IMR-90 (cell line): ENCODE data around the gene FAM89A. TPM values are rescaled to one million over a fixed set of nuclear protein-coding genes. Genes with fewer than 3 reads are reported as not detected.
A peak's percentile ranks its signal among the peaks of the same experiment; 100 is the strongest.

ENCODE experiments used
- ATAC-seq: fragments of 200-7000 bp; cut with Tn5 transposase; 2 replicates; pipeline ENCODE4 v1.9.1; 2020; ENCODE audit warnings: low read depth, mild to moderate bottlenecking, moderate library complexity
- BruUV-seq: library from RNA; stranded (reverse); fragments of 400-500 nt; replicated peaks from 2 replicates; lab custom pipeline; 2021; lab: Mats Ljungman, UMichigan
- CTCF ChIA-PET: fragments of 300-600 bp; formaldehyde crosslinking; extraction: SDS; loops from one replicate; lab custom pipeline; 2021; ENCODE audit warnings: antibody characterized with exemption; lab: Yijun Ruan, JAX
- POLR2A ChIA-PET: fragments of 300-600 bp; sonication (Branson Sonifier 250); formaldehyde crosslinking; loops from one replicate; lab custom pipeline; 2022; ENCODE audit warnings: antibody characterized with exemption; ENCODE audit not compliant: unreplicated experiment; lab: Charles Lee
- DNase-seq: peaks from one replicate; pipeline ENCODE4 v3.0.0; 2013
- H2AFZ ChIP-seq: replicated peaks from 2 replicates; pipeline ENCODE3; 2013; ENCODE audit warnings: low read length, mild to moderate bottlenecking; ENCODE audit not compliant: poor library complexity
- H2AK5ac ChIP-seq: 2 replicates; pipeline ENCODE4 v1.6.1; 2013; ENCODE audit warnings: low read depth, low read length, inconsistent platforms
- H2AK9ac ChIP-seq: replicated peaks from 2 replicates; pipeline ENCODE3; 2013; ENCODE audit warnings: mild to moderate bottlenecking, low read depth, low read length, moderate library complexity; ENCODE audit not compliant: poor library complexity
- H2BK120ac ChIP-seq: 2 replicates; pipeline ENCODE4 v1.6.1; 2013; ENCODE audit warnings: low read depth, low read length, inconsistent platforms
- H2BK15ac ChIP-seq: 3 replicates; pipeline ENCODE4 v1.6.1; 2013; ENCODE audit warnings: low read depth, low read length, inconsistent platforms
- H2BK20ac ChIP-seq: 2 replicates; pipeline ENCODE4 v1.6.1; 2013; ENCODE audit warnings: low read depth, mild to moderate bottlenecking, inconsistent platforms, low read length, moderate library complexity
- H2BK5ac ChIP-seq: 2 replicates; pipeline ENCODE4 v1.6.1; 2013; ENCODE audit warnings: mild to moderate bottlenecking, low read depth, low read length, inconsistent platforms; ENCODE audit not compliant: poor library complexity, severe bottlenecking
- H3K14ac ChIP-seq: replicated peaks from 2 replicates; pipeline ENCODE4 v1.6.1; 2013; ENCODE audit warnings: low read depth, low read length, inconsistent platforms
- H3K18ac ChIP-seq: 2 replicates; pipeline ENCODE4 v1.6.1; 2013; ENCODE audit warnings: low read depth, low read length, control low read depth
- H3K23ac ChIP-seq: 2 replicates; pipeline ENCODE4 v1.6.1; 2013; ENCODE audit warnings: low read depth, low read length, inconsistent platforms
- H3K27ac ChIP-seq: 2 replicates; pipeline ENCODE4 v1.5.1; 2013; ENCODE audit warnings: mild to moderate bottlenecking, control low read depth, low read length; ENCODE audit not compliant: insufficient read depth
- H3K27me3 ChIP-seq: 2 replicates; pipeline ENCODE4 v1.6.1; 2013; ENCODE audit warnings: low read length; ENCODE audit not compliant: control insufficient read depth, insufficient read depth
- H3K36me3 ChIP-seq: 2 replicates; pipeline ENCODE4 v1.6.1; 2013; ENCODE audit warnings: low read length, mixed read lengths; ENCODE audit not compliant: control insufficient read depth, insufficient read depth
- H3K4ac ChIP-seq: 2 replicates; pipeline ENCODE4 v1.6.1; 2013; ENCODE audit warnings: low read depth, low read length, inconsistent platforms
- H3K4me1 ChIP-seq: 2 replicates; pipeline ENCODE4 v1.6.1; 2013; ENCODE audit warnings: low read length, mixed read lengths; ENCODE audit not compliant: control insufficient read depth, insufficient read depth
- H3K4me2 ChIP-seq: 2 replicates; pipeline ENCODE4 v1.6.1; 2013; ENCODE audit warnings: low read depth, mild to moderate bottlenecking, control low read depth, low read length, moderate library complexity
- H3K4me3 ChIP-seq: 2 replicates; pipeline ENCODE4 v1.5.1; 2013; ENCODE audit warnings: low read depth, mild to moderate bottlenecking, control low read depth, low read length, moderate library complexity; ENCODE audit not compliant: insufficient read depth
- H3K56ac ChIP-seq: 2 replicates; pipeline ENCODE4 v1.6.1; 2013; ENCODE audit warnings: low read length, inconsistent platforms; ENCODE audit not compliant: insufficient read depth; ENCODE audit errors: extremely low read depth
- H3K79me1 ChIP-seq, 2 experiments: 2 replicates each; pipeline ENCODE4 v1.6.1; 2013; ENCODE audit warnings: low read length in 2 of 2, inconsistent platforms in 1 of 2, low read depth in 1 of 2
- H3K9ac ChIP-seq: 2 replicates; pipeline ENCODE4 v1.6.1; 2013; ENCODE audit warnings: low read depth, low read length, control low read depth
- H3K9me1 ChIP-seq: 2 replicates; pipeline ENCODE4 v1.6.1; 2013; ENCODE audit warnings: low read length, inconsistent platforms; ENCODE audit not compliant: insufficient read depth
- H3K9me3 ChIP-seq: 2 replicates; pipeline ENCODE4 v1.6.1; 2013; ENCODE audit warnings: low read length; ENCODE audit not compliant: control insufficient read depth, insufficient read depth
- H4K20me1 ChIP-seq: 2 replicates; pipeline ENCODE4 v1.6.1; 2013; ENCODE audit warnings: low read length, inconsistent platforms; ENCODE audit not compliant: insufficient read depth
- H4K5ac ChIP-seq: 2 replicates; pipeline ENCODE4 v1.6.1; 2013; ENCODE audit warnings: mild to moderate bottlenecking, low read depth, low read length, control low read depth
- H4K8ac ChIP-seq, 2 experiments: 2 replicates each; pipeline ENCODE4 v1.6.1; 2013; ENCODE audit warnings: low read depth in 2 of 2, low read length in 2 of 2, control low read depth in 1 of 2, inconsistent platforms in 1 of 2
- H4K91ac ChIP-seq: 2 replicates; pipeline ENCODE4 v1.6.1; 2013; ENCODE audit warnings: low read depth, low read length, inconsistent platforms; ENCODE audit not compliant: insufficient read depth
- BHLHE40 ChIP-seq: fragments of 150-350 bp; IDR thresholded peaks from 2 replicates; pipeline ENCODE4 v1.6.1; 2016; ENCODE audit warnings: mild to moderate bottlenecking, low read depth, low read length
- CHD1 ChIP-seq: IDR thresholded peaks from 2 replicates; pipeline ENCODE4 v1.6.1; 2012; ENCODE audit warnings: low read depth, low read length, improper control_type of control experiment
- FOS ChIP-seq: fragments of 150-350 bp; IDR thresholded peaks from 2 replicates; pipeline ENCODE4 v1.6.1; 2016; ENCODE audit warnings: low read depth, low read length
- MAFK ChIP-seq: IDR thresholded peaks from 2 replicates; pipeline ENCODE4 v1.6.1; 2012; ENCODE audit warnings: low read depth, low read length, improper control_type of control experiment
- MAZ ChIP-seq: IDR thresholded peaks from 2 replicates; pipeline ENCODE4 v1.6.1; 2012; ENCODE audit warnings: low read depth, mild to moderate bottlenecking, low read length, improper control_type of control experiment, moderate library complexity, borderline replicate concordance
- MXI1 ChIP-seq: IDR thresholded peaks from 2 replicates; pipeline ENCODE4 v1.6.1; 2012; ENCODE audit warnings: low read depth, mild to moderate bottlenecking, low read length, moderate library complexity, borderline replicate concordance
- NFE2L2 ChIP-seq: fragments of 150-350 bp; IDR thresholded peaks from 2 replicates; pipeline ENCODE4 v1.6.1; 2016; ENCODE audit warnings: low read depth, mild to moderate bottlenecking, low read length
- RAD21 ChIP-seq: IDR thresholded peaks from 2 replicates; pipeline ENCODE4 v1.6.1; 2012; ENCODE audit warnings: low read length, improper control_type of control experiment
- RCOR1 ChIP-seq: IDR thresholded peaks from 2 replicates; pipeline ENCODE4 v1.6.1; 2012; ENCODE audit warnings: mild to moderate bottlenecking, low read length, improper control_type of control experiment; ENCODE audit not compliant: insufficient replicate concordance
- RFX5 ChIP-seq: IDR thresholded peaks from 2 replicates; pipeline ENCODE4 v1.8.0; 2012; ENCODE audit warnings: low read depth, mild to moderate bottlenecking, low read length, moderate library complexity
- SMC3 ChIP-seq: fragments of 150-350 bp; IDR thresholded peaks from 2 replicates; pipeline ENCODE4 v1.6.1; 2016; ENCODE audit warnings: low read depth, mild to moderate bottlenecking, antibody characterized with exemption, low read length, moderate library complexity
- WGBS, 2 experiments: methylation state at CpG; one replicate each; pipeline versions ENCODE4 v1.1.5 to v1.1.7; 2013; ENCODE audit warnings: missing lambda C conversion rate in 2 of 2; ENCODE audit not compliant: insufficient read length in 1 of 2; ENCODE audit errors: extremely low coverage in 2 of 2; 5-methylcytosine and 5-hydroxymethylcytosine counted together
- dilution Hi-C: fragments of 300-500 bp; cut with HindIII; formaldehyde crosslinking; loops from one replicate; pipeline ENCODE4 v1.14.3; 2018; ENCODE audit warnings: low sequenced_read_pairs; ENCODE audit not compliant: unreplicated experiment
- in situ Hi-C: fragments of 300-500 bp; cut with MboI; formaldehyde crosslinking; loops from 3 replicates; pipeline ENCODE4 v1.14.3; 2019; ENCODE audit warnings: low sequenced_read_pairs, inconsistent platforms, mixed read lengths
- intact Hi-C: fragments of 100-400 bp; cut with micrococcal nuclease; formaldehyde crosslinking; loops from 2 replicates; pipeline ENCODE4 v1.10.0; 2022
- polyA plus RNA-seq, 3 experiments: library from polyadenylated mRNA; depleted of rRNA; stranded (reverse); fragments of >200 nt; gene quantifications; 2 replicates each; pipeline ENCODE4 v1.2.3, GENCODE V29; 2012; ENCODE audit warnings: low replicate concordance in 1 of 3
- total RNA-seq: library from RNA; depleted of rRNA; stranded (reverse); fragments of >200 nt; gene quantifications from 2 replicates; pipeline ENCODE4 v1.2.3, GENCODE V29; 2012
- TF ChIP-seq, protein P1 (sequence below): fragments of 150-350 bp; IDR thresholded peaks from 2 replicates; pipeline ENCODE4 v1.6.1; 2017; ENCODE audit warnings: mild to moderate bottlenecking, antibody characterized with exemption, low read length, low read depth
- TF ChIP-seq, protein P2 (sequence below): conservative IDR thresholded peaks from 2 replicates; pipeline ENCODE4 v1.5.1; 2012; ENCODE audit warnings: mild to moderate bottlenecking, low read depth, low read length, improper control_type of control experiment
- TF ChIP-seq, protein P3 (sequence below): fragments of 150-350 bp; IDR thresholded peaks from 2 replicates; pipeline ENCODE4 v1.6.1; 2016; ENCODE audit warnings: low read depth, mild to moderate bottlenecking, low read length, moderate library complexity, borderline replicate concordance

The FAM89A gene
- total and polyA plus RNA-seq, 2 of the 4 experiments (the other 2 are of a cell fraction): 6.8 to 8.1 TPM

DNA sequence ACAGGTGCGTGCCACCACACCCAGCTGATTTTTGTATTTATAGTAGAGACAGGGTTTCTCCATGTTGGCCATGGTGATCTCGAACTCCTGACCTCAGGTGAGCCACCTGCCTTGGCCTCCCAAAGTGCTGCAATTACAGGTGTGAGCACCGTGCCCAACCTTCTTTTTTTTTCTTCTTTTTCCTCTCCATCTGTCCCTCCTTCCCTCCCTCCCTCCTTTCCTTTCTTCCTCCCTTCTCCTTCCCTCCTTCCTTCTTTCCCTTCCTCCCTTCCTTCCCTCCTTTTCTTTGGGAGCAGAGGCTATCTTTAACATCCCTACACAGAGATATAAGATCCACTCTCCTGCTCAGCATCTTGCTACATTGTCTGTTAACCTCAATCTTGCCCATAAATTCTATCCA lies 24.4 kb upstream of the FAM89A start:
- in situ Hi-C loops: no loop called here
- H3K9me3 ChIP-seq: no peaks in the 10 kb centered on the region
- no peak for TF ChIP-seq NFE2L2
- no peak for TF ChIP-seq RFX5
- TF ChIP-seq FOS: no peak
- TF ChIP-seq BHLHE40: no peak
- TF ChIP-seq, protein P1, sequence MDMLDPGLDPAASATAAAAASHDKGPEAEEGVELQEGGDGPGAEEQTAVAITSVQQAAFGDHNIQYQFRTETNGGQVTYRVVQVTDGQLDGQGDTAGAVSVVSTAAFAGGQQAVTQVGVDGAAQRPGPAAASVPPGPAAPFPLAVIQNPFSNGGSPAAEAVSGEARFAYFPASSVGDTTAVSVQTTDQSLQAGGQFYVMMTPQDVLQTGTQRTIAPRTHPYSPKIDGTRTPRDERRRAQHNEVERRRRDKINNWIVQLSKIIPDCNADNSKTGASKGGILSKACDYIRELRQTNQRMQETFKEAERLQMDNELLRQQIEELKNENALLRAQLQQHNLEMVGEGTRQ: no peak
- no peak for TF ChIP-seq MAZ
- no peak for TF ChIP-seq RAD21
- TF ChIP-seq MAFK: no peak
- TF ChIP-seq, protein P2, sequence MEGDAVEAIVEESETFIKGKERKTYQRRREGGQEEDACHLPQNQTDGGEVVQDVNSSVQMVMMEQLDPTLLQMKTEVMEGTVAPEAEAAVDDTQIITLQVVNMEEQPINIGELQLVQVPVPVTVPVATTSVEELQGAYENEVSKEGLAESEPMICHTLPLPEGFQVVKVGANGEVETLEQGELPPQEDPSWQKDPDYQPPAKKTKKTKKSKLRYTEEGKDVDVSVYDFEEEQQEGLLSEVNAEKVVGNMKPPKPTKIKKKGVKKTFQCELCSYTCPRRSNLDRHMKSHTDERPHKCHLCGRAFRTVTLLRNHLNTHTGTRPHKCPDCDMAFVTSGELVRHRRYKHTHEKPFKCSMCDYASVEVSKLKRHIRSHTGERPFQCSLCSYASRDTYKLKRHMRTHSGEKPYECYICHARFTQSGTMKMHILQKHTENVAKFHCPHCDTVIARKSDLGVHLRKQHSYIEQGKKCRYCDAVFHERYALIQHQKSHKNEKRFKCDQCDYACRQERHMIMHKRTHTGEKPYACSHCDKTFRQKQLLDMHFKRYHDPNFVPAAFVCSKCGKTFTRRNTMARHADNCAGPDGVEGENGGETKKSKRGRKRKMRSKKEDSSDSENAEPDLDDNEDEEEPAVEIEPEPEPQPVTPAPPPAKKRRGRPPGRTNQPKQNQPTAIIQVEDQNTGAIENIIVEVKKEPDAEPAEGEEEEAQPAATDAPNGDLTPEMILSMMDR: no peak
- no peak for TF ChIP-seq MXI1
- no peak for TF ChIP-seq RCOR1
- TF ChIP-seq, protein P3, sequence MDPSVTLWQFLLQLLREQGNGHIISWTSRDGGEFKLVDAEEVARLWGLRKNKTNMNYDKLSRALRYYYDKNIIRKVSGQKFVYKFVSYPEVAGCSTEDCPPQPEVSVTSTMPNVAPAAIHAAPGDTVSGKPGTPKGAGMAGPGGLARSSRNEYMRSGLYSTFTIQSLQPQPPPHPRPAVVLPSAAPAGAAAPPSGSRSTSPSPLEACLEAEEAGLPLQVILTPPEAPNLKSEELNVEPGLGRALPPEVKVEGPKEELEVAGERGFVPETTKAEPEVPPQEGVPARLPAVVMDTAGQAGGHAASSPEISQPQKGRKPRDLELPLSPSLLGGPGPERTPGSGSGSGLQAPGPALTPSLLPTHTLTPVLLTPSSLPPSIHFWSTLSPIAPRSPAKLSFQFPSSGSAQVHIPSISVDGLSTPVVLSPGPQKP: no peak
- no peak for TF ChIP-seq CHD1
- no peak for TF ChIP-seq SMC3
- intact Hi-C loops: no loop called here
- H2BK15ac ChIP-seq: no peak overlapping the region
- peaks cover 2% of the 10 kb centered on the region; the same call in 1 of the 2 replicates for H3K4me1 ChIP-seq
- peaks cover 12% of the 10 kb centered on the region for H3K27me3 ChIP-seq
- ChIA-PET CTCF (no interaction called here), POLR2A (no interaction called here)
- ATAC-seq: no peak
- H4K5ac ChIP-seq: no peak overlapping the region
- peaks cover 2% of the 10 kb centered on the region; the same call in 1 of the 2 replicates for H3K9me1 ChIP-seq
- H2BK5ac ChIP-seq: no peak overlapping the region
- H3K23ac ChIP-seq: no peak overlapping the region
- no peak overlapping the region for H3K18ac ChIP-seq
- H3K14ac ChIP-seq: no peak overlapping the region
- peak overlapping the region; percentile 43 for H2AK9ac ChIP-seq
- no peak for DNase-seq
- H2AFZ ChIP-seq: no peak overlapping the region
- H3K4me2 ChIP-seq: no peak overlapping the region
- H3K27ac ChIP-seq: no peak overlapping the region
- H4K91ac ChIP-seq: no peak overlapping the region
- H4K8ac ChIP-seq: no peak overlapping the region
- H2BK120ac ChIP-seq: no peak overlapping the region
- no peak overlapping the region for H3K4me3 ChIP-seq
- WGBS, 2 experiments: 27% methylated on average over 2 of the region's 3 CpGs; no CpG with 5 or more reads in 1 of the 2 experiments
- no peak overlapping the region for H2AK5ac ChIP-seq
- no peaks in the 10 kb centered on the region for H3K79me1 ChIP-seq
- no peaks in the 10 kb centered on the region for H4K20me1 ChIP-seq
- no peak overlapping the region for H3K4ac ChIP-seq
- BruUV-seq: no TSS peak
- H3K9ac ChIP-seq: no peak overlapping the region
- no peaks in the 10 kb centered on the region for H3K36me3 ChIP-seq
- dilution Hi-C loops: no loop called here
- no peak overlapping the region for H2BK20ac ChIP-seq
- no peak overlapping the region for H3K56ac ChIP-seq
